ENCODE measurements around the gene CARD9. TPM values are rescaled to one million over a fixed set of nuclear protein-coding genes. Genes with fewer than 3 reads are reported as not detected.

The CARD9 gene
- total and polyA plus RNA-seq, 2 of the 8 experiments (the other 6 are each of a cell fraction or from before 2014, with no cell fraction given), result 0.15 to 1.1 TPM

GRCh38 chr9:136361754-136362449 is 11.6 kb downstream of the CARD9 start:
- Histone ChIP-seq H3K27ac (ENCODE audit: low read depth, low read length) (no peak overlapping the region), H4K5ac (ENCODE audit: insufficient read length, low read depth, low read length) (no peak overlapping the region), H3K18ac (ENCODE audit: extremely low read depth, low read length) (no peak overlapping the region), H3K4me2 (ENCODE audit: insufficient read depth in 1 of 2, low read depth in 2 of 2, low read length in 2 of 2) (no peak overlapping the region; a peak in 1 of 4 replicates), H3K27me3 (replicated peaks in 1 of 4; ENCODE audit: control insufficient read depth in 3 of 4, extremely low read depth in 1 of 4, insufficient read depth in 3 of 4, low read length in 3 of 4) (peaks cover 0 to 2% (median 0%) of the 10 kb centered on the region in 4 experiments; a peak in 2 of 7 replicates), H3K9ac (replicated peaks in 1 of 4; ENCODE audit: extremely low read depth in 1 of 4, low read depth in 3 of 4, low read length in 3 of 4) (no peak overlapping the region), H3K4me1 (replicated peaks in 1 of 4; ENCODE audit: control insufficient read depth in 3 of 4, insufficient read depth in 4 of 4, low read length in 3 of 4) (peaks cover 0 to 8% (median under 1%) of the 10 kb centered on the region in 4 experiments; a peak in 3 of 7 replicates), H4K91ac (replicated peaks; ENCODE audit: insufficient read length, low read length) (no peak overlapping the region), H2AK5ac (ENCODE audit: low read depth, low read length) (no peak overlapping the region), H3K36me3 (ENCODE audit: control insufficient read depth in 2 of 4, insufficient read depth in 4 of 4, low read length in 3 of 4) (peaks cover 0 to 2% (median 0%) of the 10 kb centered on the region in 4 experiments; a peak in 1 of 8 replicates), H3K14ac (ENCODE audit: insufficient read length) (no peak overlapping the region), H3K23me2 (ENCODE audit: low read depth, low read length) (no peaks in the 10 kb centered on the region; the same call in 1 of the 2 replicates), H2BK5ac (ENCODE audit: low read depth, low read length) (no peak overlapping the region), H2BK20ac (ENCODE audit: low read length) (no peak overlapping the region), H2BK15ac (ENCODE audit: low read length) (no peak overlapping the region), H3K9me3 (ENCODE audit: insufficient read depth in 2 of 2, low read depth in 1 of 2, low read length in 1 of 2) (peaks cover 0 to 3% of the 10 kb centered on the region in 2 experiments; a peak in 1 of 4 replicates), H2AFZ (ENCODE audit: low read length) (no peak overlapping the region), H3K23ac (ENCODE audit: insufficient read length) (no peak overlapping the region), H4K20me1 (replicated peaks in 1 of 2; ENCODE audit: control insufficient read depth in 1 of 2, insufficient read depth in 2 of 2, low read length in 2 of 2) (peaks cover 3 to 7% of the 10 kb centered on the region in 2 experiments), H2BK12ac (ENCODE audit: low read depth, low read length) (no peak overlapping the region), H3K4me3 (ENCODE audit: extremely low read depth in 1 of 4, insufficient read depth in 2 of 4, low read depth in 3 of 4, low read length in 4 of 4) (no peak overlapping the region), H3K79me1 (ENCODE audit: low read depth, low read length) (peaks cover 3% of the 10 kb centered on the region), H4K8ac (ENCODE audit: extremely low read depth, insufficient read depth, low read length) (peak overlapping the region; percentile 77; the same call in 1 of the 2 replicates), H3K56ac (replicated peaks; ENCODE audit: insufficient read length, low read depth, low read length) (no peak overlapping the region), H2BK120ac (replicated peaks; ENCODE audit: low read depth, low read length) (no peak overlapping the region), H3K79me2 (ENCODE audit: control insufficient read depth in 1 of 2, insufficient read depth in 2 of 2, low read length in 2 of 2) (no peaks in the 10 kb centered on the region), H3K4ac (replicated peaks; ENCODE audit: insufficient read length, low read depth, low read length) (no peak overlapping the region)
- ChIA-PET CTCF (ENCODE audit: partially characterized antibody) (interaction anchor here (0.7 to 7.1 kb wide), 7 partner anchors 10 to 304 kb away, joined by 3 to 80 read pairs (median 7); partner anchors contain the start of gene CARD9), POLR2A (ENCODE audit: partially characterized antibody) (interaction anchor here (1.1 to 15.8 kb wide), 6 partner anchors 8 to 39 kb away, joined by 3 to 137 read pairs (median 24); partner anchors contain the start of genes CARD9 and SNAPC4)
- no peak for DNase-seq (ENCODE audit: low read depth in 1 of 2, low spot score in 2 of 2)
- no peak for FAIRE-seq
- WGBS, 2 experiments (ENCODE audit: extremely low coverage in 1 of 2, insufficient coverage in 1 of 2, insufficient read length in 1 of 2, insufficient replicate concordance in 2 of 2, low coverage in 1 of 2, low lambda C conversion rate in 2 of 2, missing lambda C conversion rate in 1 of 2), result 90% methylated on average over 25 of the region's 26 CpGs; no CpG with 5 or more reads in 1 of the 2 experiments
- TF ChIP-seq SIN3A (conservative IDR thresholded peaks at IDR 0.05 in 1 of 2, IDR thresholded peaks at IDR 0.05 in 1 of 2; ENCODE audit: low read depth in 1 of 2, low read length in 2 of 2), result no peak
- TF ChIP-seq, protein P1, sequence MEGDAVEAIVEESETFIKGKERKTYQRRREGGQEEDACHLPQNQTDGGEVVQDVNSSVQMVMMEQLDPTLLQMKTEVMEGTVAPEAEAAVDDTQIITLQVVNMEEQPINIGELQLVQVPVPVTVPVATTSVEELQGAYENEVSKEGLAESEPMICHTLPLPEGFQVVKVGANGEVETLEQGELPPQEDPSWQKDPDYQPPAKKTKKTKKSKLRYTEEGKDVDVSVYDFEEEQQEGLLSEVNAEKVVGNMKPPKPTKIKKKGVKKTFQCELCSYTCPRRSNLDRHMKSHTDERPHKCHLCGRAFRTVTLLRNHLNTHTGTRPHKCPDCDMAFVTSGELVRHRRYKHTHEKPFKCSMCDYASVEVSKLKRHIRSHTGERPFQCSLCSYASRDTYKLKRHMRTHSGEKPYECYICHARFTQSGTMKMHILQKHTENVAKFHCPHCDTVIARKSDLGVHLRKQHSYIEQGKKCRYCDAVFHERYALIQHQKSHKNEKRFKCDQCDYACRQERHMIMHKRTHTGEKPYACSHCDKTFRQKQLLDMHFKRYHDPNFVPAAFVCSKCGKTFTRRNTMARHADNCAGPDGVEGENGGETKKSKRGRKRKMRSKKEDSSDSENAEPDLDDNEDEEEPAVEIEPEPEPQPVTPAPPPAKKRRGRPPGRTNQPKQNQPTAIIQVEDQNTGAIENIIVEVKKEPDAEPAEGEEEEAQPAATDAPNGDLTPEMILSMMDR (IDR thresholded peaks at IDR 0.05; ENCODE audit: control extremely low read depth in 1 of 3, insufficient read depth in 1 of 3, low read depth in 1 of 3, low read length in 3 of 3), result peak in 1 of 3 experiments; percentile 10; a peak in 1 of 4 replicates
